HG03064 (cell line): ENCODE data around the gene ZFP36.

Source experiments
- ATAC-seq: cut with Tn5 transposase; IDR thresholded peaks from one replicate; pipeline ENCODE4 v1.9.1; 2021; ENCODE audit warnings: low read depth; ENCODE audit not compliant: unreplicated experiment

Gene ZFP36

DNA sequence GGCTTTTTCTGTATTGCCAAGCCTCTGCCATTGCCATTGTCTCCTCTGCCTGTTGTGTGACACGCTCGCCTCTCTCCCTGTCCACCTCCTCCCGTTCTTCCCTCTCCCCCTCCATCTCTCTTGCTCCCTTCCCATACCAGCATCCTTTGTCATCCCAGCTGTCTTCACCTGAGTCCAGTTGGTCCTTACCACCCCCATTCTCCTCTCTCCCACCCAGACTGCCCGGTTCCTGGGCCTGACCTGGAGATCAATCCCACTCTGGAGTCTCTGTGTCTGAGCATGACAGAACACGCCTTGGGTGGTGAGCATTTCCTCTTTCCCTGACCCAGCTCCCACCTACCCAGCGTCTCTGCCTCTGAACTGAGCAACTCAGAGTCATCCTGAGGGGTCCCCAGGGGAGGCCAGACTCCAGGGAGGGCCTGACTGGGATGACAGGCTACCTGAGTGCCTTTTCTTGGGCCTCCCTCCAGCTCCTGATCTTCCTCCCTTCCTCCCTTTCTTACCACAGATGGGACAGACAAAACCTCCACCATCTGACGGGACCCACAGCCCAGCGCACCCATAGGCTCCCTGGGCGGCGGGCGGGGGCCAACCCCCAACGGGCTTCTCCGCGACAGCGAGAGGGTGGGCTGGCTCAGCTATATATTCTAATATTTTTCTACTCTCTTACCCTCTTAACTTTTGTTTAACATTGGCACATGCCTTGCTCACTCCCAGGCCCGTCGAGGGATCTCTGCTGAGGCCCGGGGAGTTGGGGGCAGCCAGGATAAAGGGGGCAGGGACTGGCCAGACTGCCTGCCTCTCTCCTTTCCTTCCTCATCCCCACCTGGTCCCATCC is 23.4 kb upstream of the ZFP36 start:
- ATAC-seq: no peak

DNA sequence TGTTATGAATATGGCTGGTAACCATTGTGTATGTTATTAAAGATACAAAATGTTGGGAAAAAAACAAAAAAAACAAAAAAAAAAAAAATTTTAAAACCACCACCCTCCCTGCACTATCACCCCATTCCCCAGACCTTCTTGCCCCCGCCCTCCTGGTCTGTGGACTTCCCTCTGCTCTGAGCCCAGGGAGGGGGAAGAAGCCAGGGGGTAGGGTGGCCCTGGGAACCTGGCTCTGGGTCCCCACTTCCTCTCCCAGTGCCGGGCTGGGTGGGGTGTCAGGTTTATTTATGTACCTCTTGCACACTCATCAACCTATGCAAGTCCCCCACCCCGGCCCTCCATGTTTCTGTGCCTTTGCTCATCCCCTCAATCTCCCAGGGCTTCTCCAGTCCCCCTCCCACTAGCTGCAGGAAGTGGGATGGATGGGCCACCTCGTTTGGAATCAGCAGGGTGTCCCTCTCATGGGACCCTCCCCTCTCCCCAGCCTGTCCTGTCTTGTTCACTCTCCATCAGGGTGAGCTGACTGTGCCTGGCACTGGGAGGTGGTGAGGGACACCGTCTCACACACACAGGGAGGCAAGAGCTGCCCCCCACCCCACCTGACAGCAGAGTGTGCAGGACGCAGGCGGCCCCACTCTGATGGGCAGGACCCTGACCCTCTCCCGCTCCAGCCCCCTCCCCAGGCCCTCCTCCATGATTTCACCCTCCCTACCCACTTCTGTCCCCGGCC is 21.6 kb upstream of the ZFP36 start:
- ATAC-seq: no peak

DNA sequence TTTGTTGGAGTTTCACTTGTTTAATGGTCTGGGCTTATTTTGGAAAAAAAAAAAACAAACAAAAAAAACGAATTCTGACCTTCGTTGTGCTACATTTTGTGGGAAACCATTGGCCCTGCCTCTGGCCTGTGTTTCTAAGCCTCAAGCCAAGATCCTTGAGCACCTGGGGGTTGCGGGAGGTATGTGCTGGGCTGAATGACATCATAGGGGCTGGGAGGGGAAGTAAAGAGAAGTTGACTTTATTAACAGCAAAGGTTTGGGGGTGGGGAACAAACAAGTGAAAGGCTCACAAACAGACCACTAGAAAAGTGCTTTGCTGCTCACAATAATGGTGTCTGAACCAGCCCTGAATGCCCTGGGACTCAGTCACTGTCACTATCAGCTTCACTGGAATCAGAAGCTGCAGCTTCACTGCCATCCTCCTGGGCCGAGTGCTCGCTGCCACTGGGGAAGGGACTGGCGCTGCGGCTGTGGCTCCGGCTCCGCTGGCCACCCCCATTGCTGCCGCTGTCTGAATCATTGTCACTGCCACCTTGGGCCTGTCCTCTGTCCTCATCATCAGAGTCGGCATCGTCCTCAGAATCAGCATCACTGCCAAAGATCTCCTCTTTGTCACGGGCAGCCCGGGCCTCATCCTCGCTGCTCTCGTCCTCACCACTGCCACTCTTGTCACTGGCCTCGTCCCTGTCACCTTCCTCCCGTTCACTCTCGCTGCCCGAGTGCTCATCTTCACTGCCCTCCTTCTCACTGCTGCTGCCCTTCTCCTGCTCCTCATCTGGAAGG is 20.8 kb upstream of the ZFP36 start:
- no peak for ATAC-seq

DNA sequence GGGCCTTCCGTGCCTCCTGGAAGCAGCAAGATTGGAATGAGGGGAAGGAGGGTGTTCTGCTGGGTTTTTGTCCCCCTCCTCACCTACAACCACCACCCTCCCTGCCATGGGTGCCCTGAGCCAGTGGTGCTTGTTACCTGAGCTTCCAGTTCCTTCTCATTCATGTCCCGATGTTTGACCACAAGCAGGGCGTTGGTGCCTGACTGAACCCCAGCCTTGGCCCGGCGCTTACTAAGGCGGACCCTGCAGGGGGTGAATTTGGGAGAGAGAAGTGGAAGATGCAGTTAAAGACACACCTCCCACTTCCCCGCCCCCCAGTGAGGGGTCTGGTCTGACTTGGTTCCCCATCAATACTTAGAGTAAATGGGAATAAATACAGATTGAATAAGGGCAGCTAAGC is 20.1 kb upstream of the ZFP36 start:
- ATAC-seq: no peak

DNA sequence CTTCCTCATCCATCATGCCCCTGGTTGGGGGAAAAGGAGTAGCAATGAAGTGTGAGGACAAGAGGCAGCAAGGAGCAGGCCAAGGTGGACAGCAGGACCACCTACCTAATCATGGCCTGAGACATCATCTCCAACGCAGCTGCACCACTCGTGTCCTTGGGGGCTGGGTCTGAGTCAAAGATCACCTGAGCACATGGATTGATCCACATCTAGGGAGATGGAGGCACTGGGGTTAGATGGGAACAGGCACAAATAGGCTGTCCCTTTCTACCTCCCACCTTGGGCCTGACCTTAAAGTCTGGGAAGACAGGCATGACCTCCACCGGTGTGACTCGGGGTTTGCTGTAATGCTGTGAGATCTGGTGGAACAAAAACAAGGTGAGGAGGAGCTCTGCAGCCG is 18.0 kb upstream of the ZFP36 start:
- no peak for ATAC-seq

DNA sequence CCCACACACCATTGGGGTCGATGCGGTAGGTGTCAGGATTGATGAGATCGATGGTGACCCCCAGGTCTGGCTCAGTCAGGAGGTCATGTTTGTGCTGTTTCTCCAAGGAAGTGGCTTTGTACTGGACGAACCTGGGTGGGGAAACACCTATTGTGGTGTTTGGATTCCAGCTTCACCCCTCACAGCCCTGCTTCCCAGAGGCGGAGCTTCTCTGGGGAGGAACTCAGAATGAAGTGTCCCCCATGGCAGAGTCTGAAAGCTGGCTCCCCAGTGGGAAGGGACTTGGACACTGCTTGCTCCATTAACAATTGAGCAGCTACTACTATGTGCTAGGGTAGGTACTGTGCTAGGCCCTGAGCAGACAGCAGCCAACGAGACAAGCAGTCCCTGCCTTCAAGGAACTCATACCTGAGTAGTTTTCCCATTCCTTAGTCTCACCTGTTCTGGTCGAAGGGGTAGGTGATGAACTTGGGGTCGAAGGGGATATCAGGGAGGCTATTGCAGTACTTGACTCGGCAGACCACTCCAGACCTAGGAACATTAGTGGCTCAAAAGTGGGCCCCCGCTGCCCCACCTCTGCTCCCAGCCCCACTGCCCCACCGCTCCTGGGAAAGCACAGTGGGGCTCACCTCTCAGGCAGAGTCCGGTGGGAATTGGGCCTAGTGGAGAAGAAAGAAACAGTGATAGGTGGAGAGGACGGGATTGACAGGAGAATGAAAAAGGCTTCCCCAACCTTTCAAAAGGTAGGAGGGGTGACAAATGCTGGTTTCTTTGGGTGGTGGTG is 16.8 kb upstream of the ZFP36 start:
- no peak for ATAC-seq

DNA sequence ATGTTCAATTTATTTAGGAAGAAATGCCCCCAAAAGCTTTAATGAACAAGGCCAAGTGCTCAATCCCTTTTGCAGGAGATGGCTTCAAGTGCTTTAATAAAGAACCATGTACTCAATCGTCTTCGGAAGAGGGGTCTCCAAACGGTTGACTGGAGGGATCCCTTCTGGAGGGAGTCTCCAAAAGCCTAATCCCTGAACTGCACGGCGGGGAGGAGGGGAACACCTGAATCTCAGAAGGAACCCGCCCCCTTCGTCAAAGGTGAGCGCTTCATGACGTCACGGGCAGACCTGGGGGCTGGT is 16.2 kb upstream of the ZFP36 start:
- no peak for ATAC-seq

DNA sequence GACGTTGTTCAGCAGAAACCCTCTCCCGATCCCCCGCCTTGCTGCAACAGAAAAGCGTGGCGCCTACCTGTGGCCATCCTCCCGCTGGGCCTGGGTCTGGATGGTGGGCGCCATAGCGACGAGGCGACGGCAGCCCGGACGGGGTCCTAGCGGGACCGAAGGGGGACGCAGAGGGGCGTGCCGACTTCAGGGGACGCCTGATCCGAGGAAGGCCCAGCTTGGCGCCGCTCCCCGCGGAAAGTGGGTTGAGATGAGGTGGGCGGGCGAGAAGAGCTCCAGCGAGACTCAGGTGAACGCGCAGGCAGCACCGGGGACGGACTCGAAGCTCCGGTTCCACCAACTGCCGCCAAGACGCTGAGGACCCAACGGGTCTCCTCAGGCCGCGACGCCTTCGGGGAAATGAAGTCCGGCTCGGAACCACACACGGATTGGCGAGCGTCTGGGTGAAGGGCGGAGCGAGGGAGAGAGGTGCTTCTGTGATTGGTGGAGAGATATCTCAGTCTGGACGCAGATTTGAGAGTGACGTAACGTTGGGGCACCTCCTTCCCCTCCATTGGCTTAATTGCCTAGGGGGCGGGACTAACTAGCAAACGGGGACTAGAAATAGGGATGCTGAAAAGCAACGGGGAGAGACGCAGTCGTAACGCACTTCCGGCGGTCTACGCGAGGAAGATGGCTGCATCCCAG is 15.8 kb upstream of the ZFP36 start, which contains the start of the genes MED29 and PAF1:
Gene MED29 (plus strand): TSS at position 628 of the 687 bp plus-strand sequence. CDS start 45 bp downstream, at position 673.
Gene PAF1 (minus strand): TSS at position 356 of the 687 bp plus-strand sequence. CDS start 242 bp downstream, at position 114.
- ATAC-seq: peak; percentile 81

DNA sequence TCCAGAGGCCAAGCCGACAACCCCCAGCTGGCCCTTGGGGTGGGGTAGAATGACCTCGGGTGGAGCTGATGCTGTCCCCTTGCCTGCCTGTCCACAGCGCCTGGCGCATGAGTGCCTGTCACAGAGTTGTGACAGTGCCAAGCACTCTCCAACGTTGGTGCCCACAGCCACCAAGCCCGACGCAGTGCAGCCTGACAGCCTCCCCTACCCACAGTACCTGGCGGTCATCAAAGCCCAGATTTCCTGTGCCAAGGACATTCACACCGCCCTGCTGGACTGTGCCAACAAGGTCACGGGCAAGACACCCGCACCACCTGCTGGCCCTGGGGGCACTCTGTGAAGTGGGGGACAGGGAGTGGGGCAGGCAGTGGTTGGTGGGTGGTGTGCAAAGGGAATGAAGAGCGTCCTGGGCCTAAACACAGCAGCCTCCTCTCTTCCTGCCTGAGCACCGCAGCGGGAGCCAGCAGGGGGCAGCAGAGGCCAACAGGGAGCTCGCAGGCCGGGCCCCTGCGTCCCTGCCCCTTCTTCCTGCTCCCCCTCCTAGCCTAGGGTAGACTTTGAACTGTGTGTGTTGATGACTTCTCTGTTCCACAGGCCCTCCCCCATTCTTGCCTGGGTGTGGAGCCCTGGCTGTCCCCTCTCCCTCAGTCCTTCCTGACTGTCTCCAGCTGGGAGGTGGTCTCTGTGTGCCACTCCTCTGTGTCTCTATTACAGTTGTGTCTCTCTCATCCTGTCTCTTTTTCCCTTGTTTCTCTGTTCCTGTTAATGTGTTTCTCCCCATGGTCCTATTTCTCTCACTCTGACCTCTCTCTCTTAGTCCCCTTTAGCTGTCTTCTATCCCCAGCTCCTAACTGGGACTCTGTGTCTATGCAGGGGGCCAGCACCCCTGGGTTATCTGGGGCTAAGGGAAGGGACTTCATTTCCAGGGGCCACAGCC is 9.0 kb upstream of the ZFP36 start:
- no peak for ATAC-seq

DNA sequence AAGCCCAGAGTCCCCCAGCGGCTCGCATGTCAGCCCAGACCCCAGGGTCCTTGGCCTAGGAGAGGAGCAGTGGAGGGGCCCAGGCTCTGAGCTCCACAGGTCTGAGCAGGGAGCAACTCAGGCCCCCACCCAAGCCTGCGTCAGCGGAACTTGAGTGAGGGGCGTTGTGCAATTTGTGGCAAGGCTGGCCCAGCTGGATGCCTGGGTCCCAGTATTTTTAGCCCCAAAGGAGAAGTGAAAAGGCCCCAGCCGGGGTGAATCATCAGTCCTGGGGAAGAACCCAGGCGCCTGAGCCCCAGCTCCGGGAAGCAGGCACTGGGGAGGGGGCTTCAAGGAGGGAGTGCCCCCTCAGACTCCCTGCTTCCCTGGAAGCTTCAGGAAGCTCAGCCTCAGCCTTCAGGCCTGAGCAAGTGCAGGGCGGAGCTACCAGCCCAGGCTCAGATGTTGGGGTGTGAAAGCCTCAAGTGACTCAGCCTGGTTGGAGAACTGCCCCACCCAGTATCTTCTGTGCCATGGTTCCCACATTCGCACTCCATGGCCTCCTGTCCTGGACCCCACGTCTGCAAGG is 8.3 kb upstream of the ZFP36 start:
- ATAC-seq: no peak

DNA sequence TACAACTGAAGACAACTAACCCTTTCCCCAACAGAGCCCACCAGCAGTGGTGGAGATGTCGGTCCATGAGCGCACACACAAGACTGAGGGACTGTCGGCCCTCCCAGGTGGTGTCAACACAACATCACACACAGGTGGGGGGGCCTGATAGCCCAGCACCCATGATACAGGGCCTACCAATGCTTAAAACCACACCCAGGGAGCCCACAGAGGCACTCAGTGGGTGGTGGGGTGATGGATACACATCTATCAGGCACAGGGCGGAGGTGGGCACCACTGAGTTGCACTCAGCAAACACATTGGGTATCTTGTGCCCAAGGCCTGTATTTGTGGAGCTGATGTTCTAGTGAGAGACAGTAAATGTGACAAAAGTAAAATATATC is 7.0 kb upstream of the ZFP36 start:
- no peak for ATAC-seq

DNA sequence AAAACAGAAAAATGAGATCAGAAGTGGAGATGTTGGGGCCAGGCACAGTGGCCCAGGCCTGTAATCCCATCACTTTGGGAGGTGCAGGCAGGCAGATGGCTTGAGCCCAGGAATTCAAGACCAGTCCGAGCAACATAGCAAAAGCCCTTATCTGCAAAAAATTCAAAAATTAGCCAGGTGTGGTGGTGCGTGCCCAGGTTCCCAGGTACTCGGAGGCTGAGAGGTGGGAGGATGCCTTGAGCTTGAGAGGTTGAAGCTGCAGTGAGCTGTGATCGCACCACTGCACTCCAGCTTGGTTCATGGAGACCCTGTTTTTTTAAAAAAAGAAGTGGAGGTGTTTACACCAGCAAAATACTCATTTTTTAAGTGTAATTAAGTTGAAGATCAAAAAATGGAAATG is 6.6 kb upstream of the ZFP36 start:
- no peak for ATAC-seq

DNA sequence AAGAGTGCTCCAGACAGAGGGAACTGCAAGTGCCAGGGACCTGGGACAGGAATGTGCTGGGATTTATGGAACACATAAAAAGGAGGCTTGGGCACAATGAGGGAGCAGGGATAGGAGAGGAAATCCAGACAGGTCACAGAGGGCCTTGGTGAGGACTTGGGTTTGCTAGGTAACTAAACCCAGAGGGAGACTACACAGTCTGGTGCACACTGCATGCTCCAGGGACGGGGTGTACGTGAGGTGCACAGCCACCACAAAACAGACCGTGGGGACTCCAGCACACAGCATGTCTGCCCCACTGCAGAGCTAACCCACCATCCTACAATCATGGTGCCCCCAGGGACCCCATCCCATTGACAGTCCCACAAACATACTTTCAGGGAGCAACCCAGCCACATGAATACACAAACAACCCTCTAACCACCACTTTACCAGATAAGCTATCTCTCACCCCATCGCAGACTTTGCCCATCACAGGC is 5.5 kb upstream of the ZFP36 start:
- no peak for ATAC-seq

DNA sequence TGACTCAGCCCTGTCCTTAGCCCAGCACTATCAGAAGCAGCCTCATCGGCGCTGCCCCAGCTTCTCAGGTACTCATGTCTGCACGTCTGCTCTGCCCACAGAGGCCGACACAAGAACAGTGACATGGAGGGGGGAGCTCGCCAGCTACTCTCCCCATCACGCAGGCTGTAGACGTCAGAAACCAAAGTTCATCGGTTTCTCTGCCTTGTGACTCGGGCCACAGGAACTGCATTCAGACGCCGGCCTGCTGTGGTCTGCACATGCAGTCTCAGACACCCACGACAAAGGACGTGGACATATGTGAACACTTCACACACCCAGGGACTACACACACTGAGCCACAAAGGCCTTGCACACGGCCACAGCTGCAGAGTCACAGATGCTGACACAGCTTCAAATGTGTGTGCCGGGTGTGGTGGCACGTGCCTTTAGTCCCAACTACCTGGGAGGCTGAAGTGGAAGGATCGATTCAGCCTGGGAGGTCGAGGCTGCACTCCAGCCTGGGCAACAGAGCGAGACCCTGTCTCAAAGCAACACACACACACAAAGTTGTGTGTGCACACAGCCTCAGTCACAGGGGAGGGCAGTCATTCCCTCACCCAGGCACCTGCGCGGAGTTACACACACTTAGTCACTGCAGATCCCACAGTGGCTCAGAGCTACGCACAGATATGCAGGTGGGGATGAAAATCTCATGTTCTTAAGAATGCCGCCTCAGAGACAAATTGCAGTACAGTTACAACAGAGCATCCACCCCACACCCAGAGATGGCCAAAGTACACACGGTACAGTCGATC is 4.9 kb upstream of the ZFP36 start:
- ATAC-seq: no peak

DNA sequence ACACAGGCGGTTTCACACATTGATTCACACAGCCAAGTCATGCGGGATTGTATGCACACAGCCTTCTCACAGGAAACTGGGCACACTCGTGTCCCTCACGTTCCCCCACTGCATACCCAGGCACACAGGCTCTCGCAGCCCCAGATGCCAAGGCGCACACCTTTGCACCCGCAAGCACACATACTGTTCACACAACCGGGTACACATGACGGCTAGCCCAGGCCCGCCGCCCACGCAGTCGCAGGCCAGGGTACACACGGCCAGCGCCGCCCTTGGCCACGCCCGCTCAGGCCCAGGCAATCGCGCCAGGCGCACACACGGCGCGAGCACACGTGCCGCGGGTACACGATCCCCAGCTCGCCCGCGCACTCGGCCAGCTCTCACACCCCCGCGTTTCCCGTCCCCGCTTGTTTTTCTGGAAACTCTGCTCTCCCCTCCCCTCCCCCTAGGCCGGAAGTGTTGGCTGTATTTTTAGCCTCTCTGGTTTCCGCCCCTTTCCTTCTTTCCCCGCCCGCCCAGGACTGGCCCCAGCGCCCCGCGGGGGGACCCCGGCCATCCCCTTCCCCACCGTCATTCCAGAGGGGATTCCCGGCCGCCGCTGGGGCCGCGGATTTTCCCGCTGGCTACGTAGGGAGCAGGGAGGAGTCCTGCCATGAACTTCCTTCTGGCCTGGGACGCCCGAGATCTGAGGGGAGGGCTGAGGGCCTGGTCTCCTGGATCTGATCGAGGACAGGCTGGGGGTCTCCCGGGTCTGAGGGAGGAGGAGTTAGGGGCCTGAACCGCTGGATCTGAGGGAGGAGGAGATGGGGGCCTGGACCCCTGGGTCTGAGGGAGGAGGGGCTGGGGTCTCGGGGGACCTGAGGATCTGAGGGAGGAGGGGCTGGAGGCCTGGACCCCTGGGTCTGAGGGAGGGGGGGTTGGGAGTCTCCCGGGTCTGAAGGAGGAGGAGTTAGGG is 4.0 kb upstream of the ZFP36 start:
- ATAC-seq: no peak
